MM.1S (cell line): ENCODE measurements around the gene TCF25.

ENCODE experiments used
- DNase-seq: peaks from one replicate; pipeline ENCODE4 v3.0.0-alpha.2; 2015
- H2AFZ ChIP-seq: fragments of 300-600 bp; sonication (generic); 2 replicates; pipeline ENCODE4 v1.6.0; 2016; ENCODE audit warnings: antibody characterized with exemption, low read length
- H3F3A ChIP-seq: fragments of 300-600 bp; sonication (generic); 2 replicates; pipeline ENCODE4 v1.6.1; 2016; ENCODE audit warnings: mild to moderate bottlenecking, antibody characterized with exemption, low read length, moderate library complexity, mixed read lengths; ENCODE audit not compliant: insufficient read depth
- H3K27ac ChIP-seq: fragments of 300-600 bp; sonication (generic); 2 replicates; pipeline ENCODE4 v1.5.1; 2016; ENCODE audit warnings: mild to moderate bottlenecking, low read length
- H3K27me3 ChIP-seq: fragments of 300-600 bp; sonication (generic); replicated peaks from 2 replicates; pipeline ENCODE4 v1.6.0; 2016; ENCODE audit warnings: low read length; ENCODE audit not compliant: insufficient read depth
- H3K36me3 ChIP-seq: fragments of 300-600 bp; sonication (generic); replicated peaks from 2 replicates; pipeline ENCODE4 v1.6.1; 2016; ENCODE audit warnings: mild to moderate bottlenecking, low read length, mixed read lengths; ENCODE audit not compliant: insufficient read depth
- H3K4me1 ChIP-seq: fragments of 300-600 bp; sonication (generic); 2 replicates; pipeline ENCODE4 v1.6.1; 2016; ENCODE audit warnings: low read length, mixed read lengths
- H3K4me2 ChIP-seq: fragments of 300-600 bp; sonication (generic); 2 replicates; pipeline ENCODE4 v1.6.0; 2016; ENCODE audit warnings: low read depth, low read length
- H3K4me3 ChIP-seq: fragments of 300-600 bp; sonication (generic); 2 replicates; pipeline ENCODE4 v1.5.1; 2016; ENCODE audit warnings: low read length, mixed read lengths
- H3K79me2 ChIP-seq: fragments of 300-600 bp; sonication (generic); 2 replicates; pipeline ENCODE4 v1.6.1; 2016; ENCODE audit warnings: mixed run types, low read length, mixed read lengths
- H3K9ac ChIP-seq: fragments of 300-600 bp; sonication (generic); 2 replicates; pipeline ENCODE4 v1.6.1; 2016; ENCODE audit warnings: low read length, mixed read lengths
- H3K9me2 ChIP-seq: fragments of 300-600 bp; sonication (generic); replicated peaks from 2 replicates; pipeline ENCODE4 v1.6.1; 2016; ENCODE audit warnings: mild to moderate bottlenecking, low read length, mixed read lengths; ENCODE audit not compliant: insufficient read depth
- H3K9me3 ChIP-seq: fragments of 300-600 bp; sonication (generic); replicated peaks from 2 replicates; pipeline ENCODE4 v1.6.1; 2016; ENCODE audit warnings: mild to moderate bottlenecking, low read length, mixed read lengths; ENCODE audit not compliant: insufficient read depth
- H4K20me1 ChIP-seq: fragments of 300-600 bp; sonication (generic); 2 replicates; pipeline ENCODE4 v1.6.1; 2016; ENCODE audit warnings: mild to moderate bottlenecking, low read length, moderate library complexity, mixed read lengths; ENCODE audit not compliant: insufficient read depth
- CTCF ChIP-seq: fragments of 300-600 bp; sonication (generic); IDR thresholded peaks from 2 replicates; pipeline ENCODE4 v1.5.1; 2016; ENCODE audit warnings: antibody characterized with exemption, low read length, mixed read lengths
- EZH2 ChIP-seq: fragments of 300-600 bp; sonication (generic); optimal IDR thresholded peaks from 2 replicates; pipeline ENCODE3; 2017; ENCODE audit warnings: low read depth, mild to moderate bottlenecking, antibody characterized with exemption, low read length, mixed read lengths
- EZH2phosphoT487 ChIP-seq: fragments of 300-600 bp; sonication (generic); IDR thresholded peaks from 2 replicates; pipeline ENCODE4 v1.6.1; 2018; ENCODE audit warnings: antibody characterized with exemption, low read length

TCF25 gene

GRCh38 chr16:89903908-89904515 is 30.6 kb downstream of the TCF25 start:
- Histone ChIP-seq H3K27ac (no peak overlapping the region), H3F3A (no peaks in the 10 kb centered on the region), H3K9me2 (no peaks in the 10 kb centered on the region), H3K27me3 (no peaks in the 10 kb centered on the region), H3K9me3 (no peaks in the 10 kb centered on the region), H3K4me3 (no peak overlapping the region), H3K9ac (no peak overlapping the region), H3K4me1 (no peaks in the 10 kb centered on the region), H4K20me1 (no peaks in the 10 kb centered on the region), H3K79me2 (no peaks in the 10 kb centered on the region), H3K36me3 (no peaks in the 10 kb centered on the region), H2AFZ (no peak overlapping the region), H3K4me2 (no peak overlapping the region)
- TF ChIP-seq EZH2phosphoT487, result no peak
- no peak for TF ChIP-seq CTCF
- no peak for TF ChIP-seq EZH2
- no peak for DNase-seq

- H3K4me1 ChIP-seq, result no peaks in the 10 kb centered on the region
- no peaks in the 10 kb centered on the region for H3K36me3 ChIP-seq
- H4K20me1 ChIP-seq, result no peaks in the 10 kb centered on the region
- no peak overlapping the region for H3K27ac ChIP-seq
- no peak overlapping the region for H3K4me2 ChIP-seq
- DNase-seq, result no peak
- H2AFZ ChIP-seq, result no peak overlapping the region
- H3K9me2 ChIP-seq, result no peaks in the 10 kb centered on the region
- no peaks in the 10 kb centered on the region for H3F3A ChIP-seq
- no peaks in the 10 kb centered on the region for H3K27me3 ChIP-seq
- TF ChIP-seq EZH2, result no peak
- no peak for TF ChIP-seq EZH2phosphoT487
- TF ChIP-seq CTCF, result no peak
- no peak overlapping the region for H3K4me3 ChIP-seq
- H3K79me2 ChIP-seq, result no peaks in the 10 kb centered on the region
- no peaks in the 10 kb centered on the region for H3K9me3 ChIP-seq
- H3K9ac ChIP-seq, result no peak overlapping the region
These were observed 31.5 kb downstream of the TCF25 start for GRCh38 chr16:89904606-89905510.

- Histone ChIP-seq H3K4me1 (no peaks in the 10 kb centered on the region), H3K4me2 (no peak overlapping the region), H3K27ac (no peak overlapping the region), H3K4me3 (no peak overlapping the region), H3K27me3 (no peaks in the 10 kb centered on the region), H4K20me1 (no peaks in the 10 kb centered on the region), H3F3A (no peaks in the 10 kb centered on the region), H3K9me2 (no peaks in the 10 kb centered on the region), H2AFZ (no peak overlapping the region), H3K9ac (no peak overlapping the region), H3K9me3 (no peaks in the 10 kb centered on the region), H3K36me3 (no peaks in the 10 kb centered on the region), H3K79me2 (no peaks in the 10 kb centered on the region)
- no peak for DNase-seq
- no peak for TF ChIP-seq EZH2phosphoT487
- TF ChIP-seq EZH2, result no peak
- TF ChIP-seq CTCF, result no peak
These were observed 32.2 kb downstream of the TCF25 start for GRCh38 chr16:89905511-89906139.
